CD4-positive, alpha-beta T cell treated with Interleukin-15 for 1 hour (primary cell): ENCODE results near the gene SPATA31A3.
"Not testable (repeated sequence)": the region's sequence is repeated elsewhere in the genome, so short reads cannot be mapped to it uniquely, and the experiment has no call there.

Source experiments
- DNase-seq: peaks from one replicate; pipeline ENCODE4 v3.0.0-alpha.2; 2020

The SPATA31A3 gene

GRCh38 chr9:66992450-66992849, at the start of gene SPATA31A3:
Gene SPATA31A3, minus strand, starts transcription at chr9:66992550. Its CDS starts 29 bp downstream, at chr9:66992521.
- not testable (repeated sequence) for DNase-seq

- not testable (repeated sequence) for DNase-seq
These were observed 39.8 kb downstream of the SPATA31A3 start for GRCh38 chr9:66952576-66952975.

- DNase-seq: not testable (repeated sequence)
These were observed 49.8 kb downstream of the SPATA31A3 start for GRCh38 chr9:66942400-66943155.

GRCh38 chr9:66939878-66940830, 52.2 kb downstream of the SPATA31A3 start:
- DNase-seq: not testable (repeated sequence)

- not testable (repeated sequence) for DNase-seq
These were observed 54.0 kb downstream of the SPATA31A3 start for GRCh38 chr9:66938322-66938721.

- not testable (repeated sequence) for DNase-seq
These were observed 54.7 kb downstream of the SPATA31A3 start for GRCh38 chr9:66937662-66938061.
